Stimulated activated CD8-positive, alpha-beta memory T cell treated with anti-CD3 and anti-CD28 coated beads, Interleukin-7, amount 100 ng/mL, for 1 hour (primary cell): Measurements from ENCODE around the gene TXNDC16.
"Not testable (repeated sequence)": the region's sequence is repeated elsewhere in the genome, so short reads cannot be mapped to it uniquely, and the experiment has no call there.

Experiments used
- DNase-seq, 2 donors: peaks; one replicate each; pipeline ENCODE4 v3.0.0-alpha.2; 2020; ENCODE audit warnings: low read depth in 2 of 2

TXNDC16 gene, protein sequence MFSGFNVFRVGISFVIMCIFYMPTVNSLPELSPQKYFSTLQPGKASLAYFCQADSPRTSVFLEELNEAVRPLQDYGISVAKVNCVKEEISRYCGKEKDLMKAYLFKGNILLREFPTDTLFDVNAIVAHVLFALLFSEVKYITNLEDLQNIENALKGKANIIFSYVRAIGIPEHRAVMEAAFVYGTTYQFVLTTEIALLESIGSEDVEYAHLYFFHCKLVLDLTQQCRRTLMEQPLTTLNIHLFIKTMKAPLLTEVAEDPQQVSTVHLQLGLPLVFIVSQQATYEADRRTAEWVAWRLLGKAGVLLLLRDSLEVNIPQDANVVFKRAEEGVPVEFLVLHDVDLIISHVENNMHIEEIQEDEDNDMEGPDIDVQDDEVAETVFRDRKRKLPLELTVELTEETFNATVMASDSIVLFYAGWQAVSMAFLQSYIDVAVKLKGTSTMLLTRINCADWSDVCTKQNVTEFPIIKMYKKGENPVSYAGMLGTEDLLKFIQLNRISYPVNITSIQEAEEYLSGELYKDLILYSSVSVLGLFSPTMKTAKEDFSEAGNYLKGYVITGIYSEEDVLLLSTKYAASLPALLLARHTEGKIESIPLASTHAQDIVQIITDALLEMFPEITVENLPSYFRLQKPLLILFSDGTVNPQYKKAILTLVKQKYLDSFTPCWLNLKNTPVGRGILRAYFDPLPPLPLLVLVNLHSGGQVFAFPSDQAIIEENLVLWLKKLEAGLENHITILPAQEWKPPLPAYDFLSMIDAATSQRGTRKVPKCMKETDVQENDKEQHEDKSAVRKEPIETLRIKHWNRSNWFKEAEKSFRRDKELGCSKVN

GRCh38 chr14:52552063-52552988, at the start of gene TXNDC16, which contains the start of gene GPR137C:
TXNDC16 (minus strand) TSS chr14:52552505; CDS start chr14:52543557, 8,948 bp downstream.
GPR137C (plus strand) TSS chr14:52552836; CDS start chr14:52553148, 312 bp downstream.
- DNase-seq, result peak; percentile 97 to 98

GRCh38 chr14:52599974-52600373, 47.7 kb upstream of the TXNDC16 start:
- no peak for DNase-seq

DNA sequence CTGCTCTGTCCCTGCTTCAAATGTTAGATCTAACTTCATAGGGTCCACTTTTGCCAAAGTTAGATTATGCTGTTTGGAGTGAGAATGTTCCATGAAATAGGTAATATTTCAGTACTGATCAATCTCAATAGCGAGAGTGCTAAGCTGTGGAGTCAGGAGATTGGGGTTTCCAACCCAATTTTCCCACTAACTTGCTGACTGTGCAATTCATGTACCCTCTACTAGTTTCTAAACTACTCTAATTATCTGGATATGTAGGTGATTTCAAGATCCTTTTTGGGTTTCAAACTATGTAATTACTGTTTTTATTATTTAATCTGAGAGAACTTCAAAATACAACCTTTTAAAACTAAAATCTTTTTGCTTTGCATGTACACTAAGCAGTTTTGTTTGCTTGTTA, 46.3 kb upstream of the TXNDC16 start:
- no peak for DNase-seq

DNA sequence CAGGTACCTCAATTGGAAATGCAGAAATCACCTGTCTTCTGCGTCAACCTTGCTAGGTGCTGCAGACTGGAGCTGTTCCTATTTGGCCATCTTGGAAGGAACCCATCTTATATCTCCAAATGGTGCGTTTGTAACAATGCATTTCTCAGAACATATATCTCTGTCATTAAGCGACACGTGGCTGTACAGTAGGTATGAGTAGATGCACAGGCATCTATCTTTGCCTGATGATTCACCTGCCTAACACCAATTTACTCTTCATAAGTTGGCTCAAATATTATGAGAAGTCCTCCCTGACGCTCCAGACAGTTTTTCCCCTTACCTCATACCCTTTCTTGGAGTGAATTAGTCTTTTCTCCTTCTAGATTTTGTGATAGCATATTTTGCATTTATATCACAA, 44.6 kb upstream of the TXNDC16 start:
- DNase-seq, result no peak

- DNase-seq, result no peak
Measured at GRCh38 chr14:52596320-52596719, 44.0 kb upstream of the TXNDC16 start.

DNA sequence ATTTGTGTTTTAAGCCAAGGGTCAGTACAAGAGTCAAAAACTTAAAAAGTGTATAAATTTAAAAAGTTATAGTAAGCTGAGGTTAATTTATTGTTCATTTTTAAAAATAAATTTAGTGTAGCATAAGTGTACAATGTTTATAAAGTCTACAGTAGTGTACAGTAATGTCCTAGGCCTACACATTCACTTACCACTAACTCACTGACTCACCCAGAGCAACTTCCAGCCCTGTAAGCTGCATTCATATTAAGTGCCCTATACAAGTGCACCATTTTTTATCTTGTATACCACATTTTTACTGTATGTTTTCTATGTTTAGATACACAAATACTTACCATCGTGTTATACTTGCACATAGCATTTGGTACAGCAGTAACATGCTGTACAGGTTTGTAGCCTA, 38.0 kb upstream of the TXNDC16 start:
- no peak for DNase-seq

GRCh38 chr14:52589646-52590045, 37.3 kb upstream of the TXNDC16 start:
- DNase-seq, result no peak

GRCh38 chr14:52583544-52583943, 31.2 kb upstream of the TXNDC16 start:
- no peak for DNase-seq

DNA sequence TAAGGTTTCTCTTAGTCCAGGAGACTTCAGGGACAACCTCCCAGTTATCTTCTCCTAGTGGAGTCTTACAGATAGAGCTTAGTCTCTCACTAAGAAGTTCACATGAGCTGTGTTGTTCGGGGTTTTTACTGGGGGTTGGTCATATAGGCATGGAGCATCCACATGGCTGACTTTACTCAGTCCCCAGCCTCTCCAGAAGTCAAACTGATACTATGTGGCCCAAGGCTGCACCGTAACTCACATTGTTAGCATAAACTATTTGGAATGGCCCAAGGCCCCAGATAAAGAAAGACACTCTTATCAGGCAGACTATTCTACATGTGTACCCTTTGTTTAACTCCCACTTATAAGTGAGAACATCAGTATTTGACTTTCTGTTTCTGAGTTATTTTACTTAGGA, 23.6 kb upstream of the TXNDC16 start:
- DNase-seq, result no peak

- not testable (repeated sequence) for DNase-seq
Measured at GRCh38 chr14:52568454-52568853, 16.1 kb upstream of the TXNDC16 start.

DNA sequence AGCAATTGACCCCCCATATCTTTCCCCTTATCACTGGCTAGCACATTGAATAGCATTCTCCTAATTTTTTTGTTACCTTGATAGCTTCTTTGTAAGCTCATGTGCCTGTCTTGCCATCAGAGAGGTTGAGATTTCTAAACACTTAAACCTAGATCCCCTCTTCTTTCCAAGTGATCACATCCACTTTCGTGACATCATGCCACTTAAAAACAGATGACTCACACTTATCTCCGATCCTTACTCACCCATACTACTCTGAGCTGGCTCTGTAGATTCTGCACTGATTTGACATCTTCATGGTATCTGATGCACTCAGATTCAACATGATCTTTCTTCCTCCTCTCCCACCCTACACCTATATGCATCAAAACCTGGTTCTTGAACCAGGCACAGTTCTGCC, 10.8 kb upstream of the TXNDC16 start:
- no peak for DNase-seq

- no peak for DNase-seq
Measured at GRCh38 chr14:52558688-52559087, 6.4 kb upstream of the TXNDC16 start.

DNA sequence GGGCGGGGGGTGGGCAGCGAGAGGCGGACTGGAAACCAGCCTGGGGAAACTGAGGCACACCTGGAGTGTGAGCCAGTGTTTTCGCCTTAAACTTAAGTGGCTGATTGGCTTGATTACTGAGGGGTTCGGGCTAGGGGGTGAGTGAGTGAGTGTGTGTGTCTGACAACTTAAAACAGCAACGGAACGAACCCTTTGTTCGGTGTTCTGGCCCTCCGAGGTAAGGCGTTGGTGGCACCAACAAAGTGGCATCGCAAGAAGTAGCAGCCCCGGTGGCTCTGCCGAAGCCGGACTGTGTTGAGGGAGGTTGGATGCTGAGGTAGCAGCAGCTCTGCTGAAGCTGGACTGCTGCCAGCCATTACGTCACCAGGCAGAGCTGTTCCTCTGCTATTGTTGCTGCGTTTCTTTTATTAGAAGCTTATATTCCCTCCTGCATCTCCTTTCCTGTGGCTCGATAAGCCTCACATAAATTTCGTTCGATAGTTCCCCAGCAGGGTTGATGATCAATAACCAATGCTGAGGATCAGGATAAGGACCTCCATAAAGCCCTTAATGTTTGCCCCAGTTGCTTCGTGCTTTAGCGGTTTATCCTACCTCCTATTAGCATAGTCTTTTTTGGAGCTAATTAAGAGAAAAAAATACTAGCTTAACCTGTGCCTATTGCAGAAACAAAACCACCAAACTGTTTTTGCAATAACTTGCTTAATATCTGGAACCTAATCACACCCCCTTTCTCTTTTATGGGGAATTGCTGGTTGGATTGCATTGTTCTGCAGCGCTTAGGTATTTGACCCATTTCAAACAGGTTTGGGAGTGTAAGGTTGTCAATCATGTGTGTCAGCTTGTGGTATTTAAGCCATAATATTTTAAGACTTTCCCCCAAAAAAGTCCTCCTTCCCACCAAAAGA, 1.6 kb upstream of the TXNDC16 start:
- peak; percentile 55 to 65 for DNase-seq

- DNase-seq, result no peak
Measured at GRCh38 chr14:52553002-52553670, 831 bp upstream of the TXNDC16 start.

GRCh38 chr14:52551696-52552062, 626 bp downstream of the TXNDC16 start:
- DNase-seq, result no peak

DNA sequence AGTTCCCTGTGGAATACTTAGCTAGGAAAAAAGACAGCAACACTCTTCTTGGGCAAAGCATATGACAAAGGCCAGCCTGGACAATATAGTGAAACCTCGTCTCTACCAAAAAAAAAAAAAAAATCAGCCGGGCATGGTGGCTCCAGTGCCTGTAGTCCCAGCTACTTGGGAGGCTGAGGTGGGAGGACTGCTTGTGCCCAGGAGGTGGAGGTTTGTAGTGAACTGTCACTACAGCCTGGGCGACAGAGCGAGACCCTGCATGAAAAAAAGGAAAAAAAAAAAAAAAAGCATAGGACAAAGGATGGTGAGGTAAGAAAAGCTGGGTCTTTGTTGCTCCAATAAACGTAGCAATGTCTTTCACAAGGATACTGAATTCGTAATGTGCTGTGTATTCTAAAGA, 1.1 kb downstream of the TXNDC16 start:
- no peak for DNase-seq

- DNase-seq, result no peak
Measured at GRCh38 chr14:52550661-52551060, 1.6 kb downstream of the TXNDC16 start.

DNA sequence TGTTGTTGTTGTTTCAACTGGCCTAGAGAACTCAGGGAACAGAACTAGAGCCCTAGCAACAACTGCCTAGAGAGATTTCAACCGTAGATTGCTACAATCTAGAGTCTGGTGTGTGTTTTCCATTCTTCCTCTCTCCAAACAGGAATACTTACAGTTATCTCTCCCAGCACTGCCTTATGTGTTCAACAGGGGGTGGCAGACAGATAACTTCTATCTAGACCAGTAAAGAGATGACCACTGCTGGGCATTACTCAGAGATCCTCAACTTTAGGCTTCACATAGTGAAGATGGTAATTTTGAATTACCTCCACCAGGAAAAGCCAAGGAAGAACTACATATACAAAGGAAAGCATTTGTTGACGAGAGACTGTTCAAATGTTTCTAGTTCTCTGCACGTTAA, 4.8 kb downstream of the TXNDC16 start:
- DNase-seq, result no peak

GRCh38 chr14:52547027-52547426, 5.3 kb downstream of the TXNDC16 start:
- no peak for DNase-seq

DNA sequence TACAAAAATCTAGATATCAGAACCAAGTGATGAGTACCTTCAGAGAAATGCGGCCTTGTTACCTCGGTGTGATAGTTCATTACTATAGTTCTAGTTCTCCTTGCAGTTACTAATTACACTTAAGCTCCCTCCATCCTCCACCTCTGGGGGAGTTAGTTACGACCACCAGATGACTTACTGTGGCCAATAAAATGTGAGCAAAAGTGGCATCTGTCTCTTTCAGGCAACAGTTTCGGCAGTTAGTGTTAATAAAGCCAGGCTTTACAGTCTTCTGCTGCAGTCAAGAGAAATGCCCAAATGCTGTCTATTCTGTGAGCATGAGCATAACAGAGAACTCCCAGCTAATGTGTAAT, 6.0 kb downstream of the TXNDC16 start:
- no peak for DNase-seq
